HepG2 (cell line): ENCODE results near the gene POU5F1. TPM values are rescaled to one million over a fixed set of nuclear protein-coding genes. Genes with fewer than 3 reads are reported as not detected.

Experiments used
- ADNP ChIP-seq: sonication (generic); formaldehyde crosslinking; IDR thresholded peaks from 2 replicates; pipeline ENCODE4 v1.4.0; 2020; ENCODE audit warnings: missing genetic modification reagents
- CENPX ChIP-seq: sonication (generic); formaldehyde crosslinking; IDR thresholded peaks from 2 replicates; pipeline ENCODE4 v1.9.0; 2021; ENCODE audit warnings: mild to moderate bottlenecking, missing genetic modification reagents, moderate library complexity
- FOXM1 ChIP-seq: sonication (generic); formaldehyde crosslinking; IDR thresholded peaks from 2 replicates; pipeline ENCODE4 v1.5.0; 2020; ENCODE audit warnings: missing genetic modification reagents
- HMG20A ChIP-seq: IDR thresholded peaks from 2 replicates; pipeline ENCODE4 v1.6.1; 2016; ENCODE audit warnings: borderline replicate concordance
- KDM4B ChIP-seq: sonication (generic); formaldehyde crosslinking; IDR thresholded peaks from 2 replicates; pipeline ENCODE4 v1.4.0; 2020; ENCODE audit warnings: missing genetic modification reagents
- NFIB ChIP-seq: sonication (generic); formaldehyde crosslinking; IDR thresholded peaks from 2 replicates; pipeline ENCODE4 v1.9.0; 2021; ENCODE audit warnings: missing genetic modification reagents, mild to moderate bottlenecking, borderline replicate concordance
- NFYC ChIP-seq: IDR thresholded peaks from 2 replicates; pipeline ENCODE4 v1.6.1; 2016; ENCODE audit warnings: missing genetic modification reagents, missing compliant biosample characterization
- NR2F1 ChIP-seq, 2 experiments: fragments of 450-650 bp in 1 of 2; formaldehyde crosslinking in 1 of 2; IDR thresholded peaks; 2 replicates each; pipeline versions ENCODE4 v1.5.0 to v1.6.1; 2016 to 2020; ENCODE audit warnings: mild to moderate bottlenecking in 1 of 2, missing compliant biosample characterization in 1 of 2, missing genetic modification reagents in 1 of 2, moderate library complexity in 1 of 2
- NR3C1 ChIP-seq: sonication (generic); formaldehyde crosslinking; IDR thresholded peaks from 2 replicates; pipeline ENCODE4 v1.4.0; 2020; ENCODE audit warnings: missing genetic modification reagents
- PITX1 ChIP-seq: sonication (generic); formaldehyde crosslinking; IDR thresholded peaks from 2 replicates; pipeline ENCODE4 v1.5.1; 2020; ENCODE audit warnings: mild to moderate bottlenecking, missing genetic modification reagents
- POGK ChIP-seq: sonication (generic); formaldehyde crosslinking; conservative IDR thresholded peaks from 2 replicates; pipeline ENCODE4 v1.8.0; 2022; ENCODE audit warnings: mild to moderate bottlenecking, moderate library complexity, missing genetic modification reagents
- RBFOX2 ChIP-seq: fragments of 200-400 bp; formaldehyde crosslinking; IDR thresholded peaks from 2 replicates; pipeline ENCODE4 v1.6.1; 2017; ENCODE audit warnings: low read depth, mild to moderate bottlenecking, low read length
- RELA ChIP-seq: sonication (generic); formaldehyde crosslinking; IDR thresholded peaks from 2 replicates; pipeline ENCODE4 v1.4.0; 2020; ENCODE audit warnings: missing genetic modification reagents
- SRSF4 ChIP-seq: fragments of 200-400 bp; formaldehyde crosslinking; IDR thresholded peaks from one replicate; pipeline ENCODE4 v1.6.1; 2018; ENCODE audit warnings: mild to moderate bottlenecking, low read depth, low read length, moderate library complexity; ENCODE audit not compliant: poor library complexity, severe bottlenecking
- ZBTB1 ChIP-seq: sonication (generic); formaldehyde crosslinking; IDR thresholded peaks from 2 replicates; pipeline ENCODE4 v1.4.0; 2020; ENCODE audit warnings: missing genetic modification reagents, borderline replicate concordance
- ZFP36L1 ChIP-seq: sonication (generic); formaldehyde crosslinking; IDR thresholded peaks from 2 replicates; pipeline ENCODE4 v1.8.0; 2022; ENCODE audit warnings: mild to moderate bottlenecking, missing genetic modification reagents, moderate library complexity
- ZMAT5 ChIP-seq: sonication (generic); formaldehyde crosslinking; IDR thresholded peaks from 2 replicates; pipeline ENCODE4 v1.5.0; 2020; ENCODE audit warnings: mild to moderate bottlenecking, low read depth, missing genetic modification reagents, borderline replicate concordance
- ZNF230 ChIP-seq: sonication (generic); formaldehyde crosslinking; IDR thresholded peaks from 2 replicates; pipeline ENCODE4 v1.4.0; 2020; ENCODE audit warnings: mild to moderate bottlenecking, missing genetic modification reagents
- ZNF263 ChIP-seq: sonication (generic); formaldehyde crosslinking; IDR thresholded peaks from 2 replicates; pipeline ENCODE4 v1.4.0; 2020; ENCODE audit warnings: missing genetic modification reagents
- ZNF367 ChIP-seq: sonication (generic); formaldehyde crosslinking; IDR thresholded peaks from 2 replicates; pipeline ENCODE4 v1.4.0; 2020; ENCODE audit warnings: missing genetic modification reagents, borderline replicate concordance
- ZNF557 ChIP-seq: sonication (generic); formaldehyde crosslinking; IDR thresholded peaks from 2 replicates; pipeline ENCODE4 v1.4.0; 2020; ENCODE audit warnings: missing genetic modification reagents
- ZNF792 ChIP-seq: IDR thresholded peaks from 2 replicates; pipeline ENCODE4 v1.6.1; 2016
- ZSCAN12 ChIP-seq: sonication (generic); formaldehyde crosslinking; IDR thresholded peaks from 2 replicates; pipeline ENCODE4 v1.9.0; 2021; ENCODE audit warnings: mild to moderate bottlenecking, missing genetic modification reagents
- ZSCAN21 ChIP-seq: sonication (generic); formaldehyde crosslinking; IDR thresholded peaks from 2 replicates; pipeline ENCODE4 v1.8.0; 2022; ENCODE audit warnings: mild to moderate bottlenecking, missing genetic modification reagents, moderate library complexity, borderline replicate concordance
- ZSCAN29 ChIP-seq: sonication (generic); formaldehyde crosslinking; conservative IDR thresholded peaks from 2 replicates; pipeline ENCODE4 v1.4.0; 2020; ENCODE audit warnings: mild to moderate bottlenecking, missing genetic modification reagents
- polyA plus RNA-seq, 8 experiments: library from polyadenylated mRNA; depleted of rRNA in 3 of 8; stranded (reverse) in 7 of 8; unstranded in 1 of 8; fragments of >200 nt; fragmentation: Illumina TruSeq in 4 of 8; extraction: Trizol in 4 of 8; gene quantifications; 2 replicates each; pipeline versions ENCODE4 v1.2.1 to v1.2.3, GENCODE V29; 2011 to 2016; ENCODE audit warnings: low read depth in 4 of 8, missing spikeins in 1 of 8, mixed read lengths in 1 of 8; ENCODE audit not compliant: insufficient read depth in 1 of 8
- total RNA-seq, 5 experiments: library from RNA; depleted of rRNA; stranded (reverse); fragments of >200 nt; fragmentation: Illumina TruSeq; extraction: Trizol; gene quantifications; 2 replicates each; pipeline ENCODE4 v1.2.3, GENCODE V29; 2016; ENCODE audit warnings: low read depth in 1 of 5
- TF ChIP-seq, protein P1 (sequence below): sonication (generic); formaldehyde crosslinking; IDR thresholded peaks from 2 replicates; pipeline ENCODE4 v1.4.0; 2020; ENCODE audit warnings: missing genetic modification reagents, low read depth, mild to moderate bottlenecking, borderline replicate concordance
- TF ChIP-seq, protein P2 (sequence below): sonication (generic); formaldehyde crosslinking; IDR thresholded peaks from 2 replicates; pipeline ENCODE4 v1.8.0; 2022; ENCODE audit warnings: mild to moderate bottlenecking, missing genetic modification reagents, moderate library complexity

Gene POU5F1
- total and polyA plus RNA-seq, 2 of the 13 experiments (the other 11 are each of a cell fraction or from before 2014, with no cell fraction given) = 2.5 to 7.2 TPM

GRCh38 chr6:31158863-31159855 lies 11.3 kb downstream of the POU5F1 start (continued):
- TF ChIP-seq ZMAT5 (CRISPR knock-in tag) = no peak
- 0 out of 2 replicates have a peak, but pooled peaks have one; percentile 55 for TF ChIP-seq ZNF557 (CRISPR knock-in tag)
- TF ChIP-seq ZNF263 = no peak
- 0 out of 2 replicates have a peak, but pooled peaks have one; percentile 26 for TF ChIP-seq ZNF792 (CRISPR knock-in tag)
- 0 out of 2 replicates have a peak, but pooled peaks have one; percentile 23 for TF ChIP-seq POGK (CRISPR knock-in tag)
- no peak for TF ChIP-seq KDM4B (CRISPR knock-in tag)
- TF ChIP-seq ZSCAN21 (CRISPR knock-in tag) = no peak
- 0 out of 2 replicates have a peak, but pooled peaks have one; percentile 10 for TF ChIP-seq NFYC
- TF ChIP-seq, protein P1, sequence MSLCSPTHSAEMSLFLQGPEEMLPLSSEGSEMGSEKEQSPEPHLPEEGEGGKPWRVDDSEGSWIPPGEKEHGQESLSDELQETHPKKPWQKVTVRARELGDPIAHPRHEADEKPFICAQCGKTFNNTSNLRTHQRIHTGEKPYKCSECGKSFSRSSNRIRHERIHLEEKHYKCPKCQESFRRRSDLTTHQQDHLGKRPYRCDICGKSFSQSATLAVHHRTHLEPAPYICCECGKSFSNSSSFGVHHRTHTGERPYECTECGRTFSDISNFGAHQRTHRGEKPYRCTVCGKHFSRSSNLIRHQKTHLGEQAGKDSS (CRISPR knock-in tag) = no peak
- no peak for TF ChIP-seq CENPX (CRISPR knock-in tag)
- TF ChIP-seq HMG20A (CRISPR knock-in tag) = no peak
- TF ChIP-seq ZNF367 (CRISPR knock-in tag) = 0 out of 2 replicates have a peak, but pooled peaks have one; percentile 33
- no peak for TF ChIP-seq ZSCAN29 (CRISPR knock-in tag)
- TF ChIP-seq NFIB (CRISPR knock-in tag) = no peak
- TF ChIP-seq RELA (CRISPR knock-in tag) = no peak
- TF ChIP-seq, protein P2, sequence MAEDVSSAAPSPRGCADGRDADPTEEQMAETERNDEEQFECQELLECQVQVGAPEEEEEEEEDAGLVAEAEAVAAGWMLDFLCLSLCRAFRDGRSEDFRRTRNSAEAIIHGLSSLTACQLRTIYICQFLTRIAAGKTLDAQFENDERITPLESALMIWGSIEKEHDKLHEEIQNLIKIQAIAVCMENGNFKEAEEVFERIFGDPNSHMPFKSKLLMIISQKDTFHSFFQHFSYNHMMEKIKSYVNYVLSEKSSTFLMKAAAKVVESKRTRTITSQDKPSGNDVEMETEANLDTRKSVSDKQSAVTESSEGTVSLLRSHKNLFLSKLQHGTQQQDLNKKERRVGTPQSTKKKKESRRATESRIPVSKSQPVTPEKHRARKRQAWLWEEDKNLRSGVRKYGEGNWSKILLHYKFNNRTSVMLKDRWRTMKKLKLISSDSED (CRISPR knock-in tag) = no peak
- TF ChIP-seq PITX1 (CRISPR knock-in tag) = no peak
- no peak for TF ChIP-seq RBFOX2
- TF ChIP-seq ZFP36L1 (CRISPR knock-in tag) = no peak
- no peak for TF ChIP-seq SRSF4
- no peak for TF ChIP-seq FOXM1
- 0 out of 2 replicates have a peak, but pooled peaks have one; percentile 26 for TF ChIP-seq ADNP
- TF ChIP-seq NR2F1 (CRISPR knock-in tag; IDR thresholded peaks at IDR 0.05) = no peak
- TF ChIP-seq ZSCAN12 = no peak
- no peak for TF ChIP-seq ZBTB1
- TF ChIP-seq ZNF230 (CRISPR knock-in tag) = no peak
- TF ChIP-seq NR3C1 (CRISPR knock-in tag) = no peak
